ENCODE measurements around the gene CECR2.

CECR2 gene

DNA sequence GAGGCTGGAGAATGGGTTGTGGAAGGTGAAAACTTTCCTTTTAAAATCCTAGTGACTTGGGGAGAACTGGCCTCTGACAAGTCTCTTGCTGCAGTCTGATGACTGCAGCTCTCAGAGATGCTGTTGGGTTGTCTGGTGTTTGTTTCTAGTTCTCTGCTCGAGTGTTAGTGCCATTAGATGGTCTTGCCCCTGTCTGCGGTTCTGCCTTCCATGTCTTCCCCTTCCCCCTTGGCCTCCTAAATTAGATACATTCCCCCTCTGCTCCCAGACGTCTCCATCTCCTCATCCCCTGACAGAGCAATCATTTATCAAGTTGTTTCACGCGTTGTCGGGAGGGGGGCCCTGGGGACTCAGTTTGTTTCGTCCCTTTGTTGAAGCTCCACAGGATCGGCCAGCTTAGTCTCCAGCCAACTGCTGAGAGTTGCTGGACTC lies 67.7 kb downstream of the CECR2 start:
- H3K4me1 Mint-ChIP-seq (ENCODE audit: low read depth) = no peaks in the 10 kb centered on the region
- peaks cover 2% of the 10 kb centered on the region for H3K27me3 Mint-ChIP-seq
- H3K4me3 Mint-ChIP-seq = no peak overlapping the region
- H3K27ac Mint-ChIP-seq = no peak overlapping the region
- no peaks in the 10 kb centered on the region for H3K36me3 Mint-ChIP-seq
- H3K9me3 Mint-ChIP-seq (ENCODE audit: low read depth) = no peaks in the 10 kb centered on the region

DNA sequence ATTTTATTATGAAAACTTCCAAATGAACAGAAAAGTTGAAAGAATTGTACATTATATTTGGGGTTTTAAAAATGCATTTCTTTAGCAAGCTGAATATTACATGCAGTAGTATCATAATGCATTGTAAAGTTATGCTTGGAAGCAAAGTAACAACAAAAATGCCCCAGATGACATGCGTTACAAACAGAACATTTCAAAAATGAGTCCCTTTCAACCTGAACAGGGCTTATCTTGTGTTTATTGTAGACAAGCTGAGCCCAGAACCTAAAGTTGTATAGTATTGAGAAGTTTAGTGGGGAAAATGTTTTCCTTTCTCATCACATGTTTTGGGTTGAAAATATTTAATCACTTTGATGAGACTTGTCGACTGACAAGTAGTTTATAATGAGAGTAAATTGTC lies 68.8 kb downstream of the CECR2 start:
- Mint-ChIP-seq H3K4me1 (ENCODE audit: low read depth) (no peaks in the 10 kb centered on the region), H3K27me3 (peaks cover 2% of the 10 kb centered on the region), H3K9me3 (ENCODE audit: low read depth) (no peaks in the 10 kb centered on the region), H3K36me3 (no peaks in the 10 kb centered on the region), H3K27ac (no peak overlapping the region), H3K4me3 (no peak overlapping the region)

DNA sequence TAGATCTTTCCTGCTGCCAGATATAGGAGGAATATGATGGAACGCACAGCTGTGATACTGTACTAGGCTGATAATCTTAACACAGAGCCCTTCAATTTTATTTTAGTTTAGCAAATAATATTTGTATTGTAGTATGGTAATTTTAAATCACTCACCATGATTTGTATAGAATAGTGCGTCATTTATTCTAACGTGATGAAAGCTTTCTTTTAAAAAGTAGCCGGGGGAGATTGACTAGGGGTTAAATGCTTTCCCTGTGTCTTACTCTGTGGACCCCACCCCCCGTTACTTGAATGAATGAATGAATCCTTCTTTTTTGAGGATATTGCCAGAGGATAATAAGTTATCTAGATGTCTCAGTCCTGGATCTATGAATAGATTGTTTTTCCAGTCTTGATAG lies 72.1 kb downstream of the CECR2 start:
- H3K9me3 Mint-ChIP-seq (ENCODE audit: low read depth) = no peaks in the 10 kb centered on the region

DNA sequence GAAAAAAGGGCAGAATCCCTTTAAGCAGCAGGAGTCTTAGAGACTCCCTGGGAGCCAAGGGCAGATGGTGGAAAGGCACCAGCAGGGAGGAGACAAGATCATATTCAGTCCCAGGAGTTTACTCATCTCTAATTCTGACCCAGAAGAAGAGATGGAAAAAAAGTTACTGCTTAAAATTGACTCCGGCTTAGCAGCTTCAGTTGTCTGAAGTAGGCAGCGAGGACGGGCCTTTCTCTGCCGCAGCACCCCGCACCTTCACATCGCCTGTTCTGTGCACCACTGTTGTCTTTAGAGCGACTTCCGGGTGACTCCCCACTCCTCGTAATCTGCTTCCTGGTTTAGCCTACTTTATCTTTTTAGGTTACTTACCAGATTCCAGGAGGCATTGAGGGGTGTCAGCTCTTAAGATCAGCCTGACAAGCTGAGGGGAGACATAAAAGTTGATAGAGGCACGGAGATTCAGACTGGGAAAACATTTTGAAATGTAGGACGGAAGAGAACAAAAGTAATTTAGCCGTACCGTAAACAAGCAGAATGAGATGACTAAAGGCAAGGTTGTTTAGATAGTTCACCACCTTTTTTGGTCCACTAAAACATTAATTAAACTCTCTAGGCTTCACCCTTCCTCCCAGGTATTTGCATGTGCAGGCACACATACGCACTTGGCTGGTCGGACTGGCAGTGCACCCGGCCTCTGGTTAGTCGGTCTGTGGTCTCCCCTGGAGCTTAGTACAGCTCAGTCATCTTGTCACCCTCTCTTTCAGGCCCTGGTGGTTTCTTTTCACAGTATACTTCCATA lies 74.3 kb downstream of the CECR2 start:
- no peaks in the 10 kb centered on the region for H3K36me3 Mint-ChIP-seq
- no peak overlapping the region for H3K4me3 Mint-ChIP-seq
- peaks cover 1% of the 10 kb centered on the region for H3K27me3 Mint-ChIP-seq
- H3K9me3 Mint-ChIP-seq (ENCODE audit: low read depth) = no peaks in the 10 kb centered on the region
- H3K4me1 Mint-ChIP-seq (ENCODE audit: low read depth) = no peaks in the 10 kb centered on the region
- no peak overlapping the region for H3K27ac Mint-ChIP-seq

More for the DNA sequence above, 72.1 kb downstream of the CECR2 start:
- Mint-ChIP-seq H3K4me1 (ENCODE audit: low read depth) (no peaks in the 10 kb centered on the region), H3K4me3 (no peak overlapping the region), H3K27ac (no peak overlapping the region), H3K36me3 (no peaks in the 10 kb centered on the region), H3K27me3 (peaks cover 4% of the 10 kb centered on the region)

DNA sequence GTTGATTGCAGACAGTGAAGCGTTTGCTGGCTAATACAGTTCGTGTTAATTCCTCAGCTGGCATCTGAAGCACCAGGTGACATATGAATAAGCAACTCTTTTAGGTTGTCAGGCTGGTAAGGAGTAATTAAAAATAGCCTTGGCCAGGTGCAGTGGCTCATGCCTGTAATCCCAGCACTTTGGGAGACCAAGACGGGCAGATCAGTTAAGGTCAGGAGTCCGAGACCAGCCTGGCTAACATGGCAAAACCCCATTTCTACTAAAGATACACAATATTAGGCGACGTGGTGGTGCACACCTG lies 74.9 kb downstream of the CECR2 start:
- no peaks in the 10 kb centered on the region for H3K9me3 Mint-ChIP-seq (ENCODE audit: low read depth)
- H3K27ac Mint-ChIP-seq = no peak overlapping the region

DNA sequence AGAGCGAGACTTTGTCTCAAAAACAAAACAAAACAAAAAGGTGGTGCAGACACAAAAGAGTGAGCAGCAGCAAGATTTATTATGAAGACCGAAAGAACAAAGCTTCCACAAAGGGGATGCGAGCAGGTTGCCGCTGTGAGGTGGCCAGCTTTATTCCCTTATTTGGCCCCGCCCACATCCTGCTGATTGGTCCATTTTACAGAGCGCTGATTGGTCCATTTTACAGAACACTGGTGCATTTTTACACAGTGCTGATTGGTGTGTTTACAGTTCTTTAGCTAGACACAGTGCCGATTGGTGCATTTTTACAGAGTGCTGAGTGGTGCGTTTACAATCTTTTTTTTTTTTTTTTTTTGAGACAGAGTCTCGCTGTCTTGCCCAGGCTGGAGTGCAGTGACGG lies 77.4 kb downstream of the CECR2 start:
- Mint-ChIP-seq H3K4me1 (ENCODE audit: low read depth) (no peaks in the 10 kb centered on the region), H3K27ac (no peak overlapping the region), H3K27me3 (peaks cover 1% of the 10 kb centered on the region), H3K4me3 (no peak overlapping the region), H3K36me3 (no peaks in the 10 kb centered on the region), H3K9me3 (ENCODE audit: low read depth) (no peaks in the 10 kb centered on the region)

More for the DNA sequence above, 74.9 kb downstream of the CECR2 start:
- peaks cover 1% of the 10 kb centered on the region for H3K27me3 Mint-ChIP-seq
- no peak overlapping the region for H3K4me3 Mint-ChIP-seq
- H3K36me3 Mint-ChIP-seq = no peaks in the 10 kb centered on the region
- no peaks in the 10 kb centered on the region for H3K4me1 Mint-ChIP-seq (ENCODE audit: low read depth)

DNA sequence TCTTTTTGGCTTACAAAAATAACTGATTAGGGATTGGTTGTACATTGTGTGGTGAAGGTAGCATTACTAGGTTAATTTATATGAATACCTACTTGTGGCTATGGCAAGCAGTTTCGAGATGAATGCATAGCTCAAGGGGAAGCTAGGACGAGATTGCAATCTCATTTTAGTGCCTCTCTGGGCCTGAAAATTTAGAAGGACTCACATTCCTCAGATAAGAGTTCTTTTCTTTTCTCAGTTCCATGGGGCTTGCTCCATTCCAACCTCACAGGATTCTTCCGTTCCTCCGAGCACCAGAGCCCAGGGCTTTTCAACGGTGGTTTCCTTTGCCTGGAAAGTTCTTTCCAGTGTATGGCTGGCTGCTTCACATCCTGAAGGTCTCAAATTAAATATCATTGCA lies 82.1 kb downstream of the CECR2 start:
- Mint-ChIP-seq H3K27me3 (no peaks in the 10 kb centered on the region), H3K4me1 (ENCODE audit: low read depth) (no peaks in the 10 kb centered on the region), H3K4me3 (no peak overlapping the region), H3K27ac (no peak overlapping the region), H3K9me3 (ENCODE audit: low read depth) (peaks cover 4% of the 10 kb centered on the region), H3K36me3 (no peaks in the 10 kb centered on the region)

DNA sequence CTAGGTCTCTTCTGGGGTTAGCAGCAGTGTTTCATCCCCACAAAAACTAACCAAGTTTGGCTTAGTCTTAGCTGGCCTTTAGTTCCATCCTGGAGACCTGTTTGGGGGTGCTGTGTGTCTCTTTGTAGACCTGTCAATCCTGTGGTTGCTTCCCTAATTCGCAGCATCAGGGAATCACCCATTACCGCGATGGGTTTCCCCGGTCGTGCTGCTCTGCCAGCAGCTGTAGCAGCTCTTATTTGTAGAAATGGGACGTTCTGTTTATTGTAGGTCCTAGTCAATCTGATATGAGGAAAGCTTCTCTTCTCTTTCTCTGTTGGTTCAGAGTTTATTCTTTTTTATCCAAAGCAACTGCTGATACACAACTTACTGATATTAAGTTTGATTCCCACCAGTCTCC lies 91.6 kb downstream of the CECR2 start:
- no peak overlapping the region for H3K27ac Mint-ChIP-seq
- peaks cover 2% of the 10 kb centered on the region for H3K27me3 Mint-ChIP-seq
- no peak overlapping the region for H3K4me3 Mint-ChIP-seq
- H3K9me3 Mint-ChIP-seq (ENCODE audit: low read depth) = no peaks in the 10 kb centered on the region
- no peaks in the 10 kb centered on the region for H3K36me3 Mint-ChIP-seq
- no peaks in the 10 kb centered on the region for H3K4me1 Mint-ChIP-seq (ENCODE audit: low read depth)

DNA sequence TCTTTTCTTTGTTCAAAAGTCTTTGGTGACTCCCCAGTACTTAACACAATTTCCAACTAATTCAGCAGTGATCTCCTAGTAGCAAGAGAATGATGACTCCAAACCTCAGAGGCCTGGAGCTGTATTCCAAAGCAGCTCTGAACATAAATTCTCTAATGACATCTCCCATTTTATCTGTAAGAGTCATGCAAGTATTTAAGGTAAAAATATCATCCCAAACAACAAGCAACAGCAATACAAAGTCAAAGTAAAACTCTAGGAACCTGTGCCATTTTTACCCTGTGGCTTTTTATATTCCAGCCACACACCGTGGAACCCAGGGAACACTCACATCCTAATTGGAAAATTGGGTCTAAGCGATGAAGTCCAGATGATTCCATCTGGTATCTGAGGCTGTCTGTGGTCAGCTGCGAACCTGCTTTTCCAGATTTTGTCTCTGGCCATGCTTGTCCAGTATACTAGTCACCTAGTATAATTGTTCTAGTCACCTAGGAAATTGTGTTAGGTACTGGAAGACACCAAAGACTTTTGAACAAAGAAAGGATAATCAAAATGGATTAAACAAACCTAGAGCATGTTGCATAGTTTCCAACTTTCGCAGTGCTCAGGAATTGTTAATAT lies 101.7 kb downstream of the CECR2 start:
- Mint-ChIP-seq H3K27me3 (peaks cover 10% of the 10 kb centered on the region), H3K9me3 (ENCODE audit: low read depth) (no peaks in the 10 kb centered on the region), H3K36me3 (no peaks in the 10 kb centered on the region), H3K4me3 (no peak overlapping the region), H3K27ac (no peak overlapping the region), H3K4me1 (ENCODE audit: low read depth) (no peaks in the 10 kb centered on the region)

DNA sequence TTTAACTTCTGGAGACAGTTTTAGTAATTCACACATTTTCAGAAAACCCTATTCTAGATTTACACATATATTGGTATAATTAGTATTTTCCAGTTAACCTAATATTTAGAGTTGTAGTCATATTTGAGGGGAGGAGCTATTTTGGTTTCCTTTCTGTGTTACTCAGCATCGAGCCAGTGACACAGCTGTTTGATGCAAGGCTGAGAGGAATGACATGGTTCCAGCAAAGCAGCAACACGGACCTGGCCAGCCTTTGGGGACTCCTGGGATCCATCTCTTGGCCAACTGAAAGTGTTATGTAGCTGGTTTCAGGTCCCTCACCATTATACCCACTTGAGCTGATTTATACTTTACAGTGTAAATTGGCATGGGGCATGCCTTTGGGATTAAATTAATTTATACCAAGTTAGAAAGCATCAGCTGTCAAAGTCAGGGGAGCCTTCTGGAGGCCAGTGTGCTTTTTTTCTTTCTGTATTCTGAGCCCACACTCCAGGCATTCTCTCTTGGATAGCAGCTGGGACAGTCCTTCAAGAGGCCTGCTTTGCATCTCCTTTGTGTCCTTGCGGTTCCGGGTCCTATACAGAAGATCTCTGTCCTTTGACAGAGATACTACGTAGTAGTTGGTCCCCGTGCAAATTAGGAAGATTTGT lies 102.8 kb downstream of the CECR2 start:
- Mint-ChIP-seq H3K9me3 (ENCODE audit: low read depth) (no peaks in the 10 kb centered on the region), H3K36me3 (no peaks in the 10 kb centered on the region), H3K27ac (no peak overlapping the region), H3K4me1 (ENCODE audit: low read depth) (no peaks in the 10 kb centered on the region), H3K4me3 (no peak overlapping the region), H3K27me3 (peaks cover 9% of the 10 kb centered on the region)

DNA sequence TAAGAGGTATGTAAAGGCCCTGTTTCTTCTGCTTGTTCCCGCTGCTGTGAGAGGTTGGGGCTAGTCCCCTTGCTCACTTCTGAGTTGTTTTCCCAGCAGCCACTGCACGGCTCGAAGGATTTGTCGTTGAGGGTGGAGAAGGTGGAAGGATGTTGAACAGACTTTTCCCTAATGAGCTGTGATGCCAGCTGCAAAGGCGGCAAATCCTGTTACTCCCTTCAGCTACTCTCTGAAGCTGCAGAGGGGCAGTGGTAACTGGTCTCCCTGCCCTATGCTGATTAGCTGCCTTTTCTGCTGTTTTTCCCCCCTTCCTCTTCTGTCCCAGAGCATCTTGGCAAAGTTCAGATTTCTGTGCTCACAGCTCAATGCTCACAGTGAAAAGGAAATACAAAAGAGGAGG lies 103.7 kb downstream of the CECR2 start:
- Mint-ChIP-seq H3K36me3 (no peaks in the 10 kb centered on the region), H3K27me3 (peaks cover 9% of the 10 kb centered on the region), H3K27ac (no peak overlapping the region), H3K4me3 (no peak overlapping the region), H3K9me3 (ENCODE audit: low read depth) (no peaks in the 10 kb centered on the region), H3K4me1 (ENCODE audit: low read depth) (no peaks in the 10 kb centered on the region)

DNA sequence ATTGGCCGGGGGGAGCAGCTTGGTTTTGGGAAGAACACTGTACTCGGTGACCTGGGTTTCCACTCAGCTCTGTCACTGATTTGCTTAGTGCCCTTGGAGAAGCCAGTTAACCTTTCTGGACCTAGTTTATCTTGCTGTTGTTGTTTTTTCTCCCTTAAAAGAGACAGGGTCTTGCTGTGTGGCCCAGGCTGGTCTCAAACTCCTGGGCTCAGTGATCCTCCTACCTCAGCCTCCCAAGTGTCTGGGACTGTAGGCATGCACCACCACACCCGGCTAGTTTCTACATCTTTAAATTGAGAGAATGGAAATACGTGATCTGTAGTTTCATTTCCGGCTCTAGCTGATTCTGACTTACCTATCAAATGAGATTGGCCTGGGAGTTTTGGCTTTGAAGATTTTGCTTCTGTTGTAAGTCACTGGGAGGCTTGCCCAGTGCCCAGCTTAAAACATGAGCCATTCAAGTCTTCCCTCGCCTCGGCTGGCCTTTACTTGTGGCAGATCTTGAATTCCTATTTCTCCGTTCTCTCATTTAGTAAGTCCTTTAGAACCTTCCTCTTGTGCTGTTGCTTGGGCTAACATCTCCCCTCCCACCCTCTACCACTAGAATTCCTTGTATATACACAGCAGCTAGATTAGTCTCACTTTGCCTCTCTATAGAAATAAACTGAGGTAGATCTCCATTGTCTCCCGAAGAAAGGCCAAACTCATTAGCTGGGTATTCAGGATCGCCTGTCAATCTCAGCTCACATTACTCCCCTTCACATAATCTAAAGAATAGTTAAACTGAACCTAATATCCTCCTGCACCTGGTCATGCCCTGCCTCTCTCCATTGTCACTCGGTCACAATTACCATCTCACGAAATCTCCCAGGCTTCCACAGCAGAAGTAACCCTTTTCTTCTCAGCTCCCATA lies 106.3 kb downstream of the CECR2 start:
- H3K4me1 Mint-ChIP-seq (ENCODE audit: low read depth) = no peaks in the 10 kb centered on the region
- H3K9me3 Mint-ChIP-seq (ENCODE audit: low read depth) = no peaks in the 10 kb centered on the region
- no peak overlapping the region for H3K27ac Mint-ChIP-seq
- H3K27me3 Mint-ChIP-seq = peaks cover 15% of the 10 kb centered on the region
- H3K4me3 Mint-ChIP-seq = no peak overlapping the region
- H3K36me3 Mint-ChIP-seq = no peaks in the 10 kb centered on the region

DNA sequence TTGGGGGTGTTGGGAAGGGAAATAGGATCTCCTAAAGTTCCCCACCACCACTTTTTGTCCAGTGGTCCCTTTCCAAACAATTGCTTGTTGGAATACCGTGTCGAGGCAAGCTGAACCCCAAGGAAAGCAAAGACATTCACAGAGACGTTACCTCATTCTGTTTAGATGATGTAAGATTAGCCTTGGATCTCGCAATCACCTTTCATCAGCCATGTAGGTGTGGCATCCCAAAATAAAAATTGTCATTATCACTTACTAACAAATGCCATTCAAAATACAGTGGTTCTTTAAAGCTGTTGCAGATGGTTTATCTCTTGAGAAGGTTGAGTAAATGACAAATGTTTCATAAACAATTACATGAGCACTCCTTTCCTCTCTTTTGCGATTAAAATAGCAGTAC lies 107.6 kb downstream of the CECR2 start:
- H3K4me3 Mint-ChIP-seq = no peak overlapping the region
- H3K27me3 Mint-ChIP-seq = peaks cover 12% of the 10 kb centered on the region
- H3K27ac Mint-ChIP-seq = no peak overlapping the region
- H3K9me3 Mint-ChIP-seq (ENCODE audit: low read depth) = no peaks in the 10 kb centered on the region
- no peaks in the 10 kb centered on the region for H3K36me3 Mint-ChIP-seq
- H3K4me1 Mint-ChIP-seq (ENCODE audit: low read depth) = no peaks in the 10 kb centered on the region

DNA sequence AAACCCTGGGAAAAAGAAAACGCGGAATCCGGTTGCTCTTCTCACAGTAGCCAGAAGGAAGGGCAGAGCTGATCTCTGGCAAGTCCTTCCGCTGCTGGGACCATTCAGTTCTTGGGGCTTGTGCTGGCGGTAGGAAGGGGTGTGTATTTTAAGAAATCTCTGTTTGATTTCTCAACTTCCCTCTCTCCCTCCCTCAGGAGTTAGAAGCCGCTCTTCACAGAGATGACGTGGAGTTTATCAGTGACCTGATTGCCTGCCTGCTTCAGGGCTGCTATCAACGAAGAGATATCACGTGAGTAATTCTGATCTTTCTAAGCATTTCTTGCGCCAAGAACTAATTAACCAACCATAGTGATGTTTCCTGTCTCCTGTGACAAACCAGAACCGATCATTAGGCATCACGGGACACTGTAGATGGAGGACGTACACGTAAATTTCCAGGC lies 108.2 kb downstream of the CECR2 start:
- H3K27me3 Mint-ChIP-seq = peaks cover 12% of the 10 kb centered on the region
- no peaks in the 10 kb centered on the region for H3K36me3 Mint-ChIP-seq
- no peak overlapping the region for H3K4me3 Mint-ChIP-seq
- no peaks in the 10 kb centered on the region for H3K9me3 Mint-ChIP-seq (ENCODE audit: low read depth)
- no peak overlapping the region for H3K27ac Mint-ChIP-seq
- H3K4me1 Mint-ChIP-seq (ENCODE audit: low read depth) = no peaks in the 10 kb centered on the region

DNA sequence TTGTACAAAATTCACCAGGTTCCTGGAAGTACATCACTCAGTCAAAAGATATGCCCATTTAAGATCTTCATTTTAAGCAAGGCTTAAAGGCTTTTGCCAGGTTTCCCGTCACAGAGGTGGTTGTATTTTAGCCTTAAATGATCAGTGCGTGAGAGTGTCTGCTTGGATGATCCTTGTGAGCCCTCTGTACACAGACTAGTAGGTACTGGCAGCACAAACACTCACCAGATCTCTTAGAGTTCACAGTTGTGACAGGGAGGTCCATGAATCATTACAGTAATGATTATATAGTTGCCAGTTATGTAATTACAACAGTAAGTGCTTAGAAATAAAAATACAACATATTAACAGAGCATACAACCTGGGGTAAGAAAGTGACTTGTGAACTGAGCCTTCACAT lies 109.9 kb downstream of the CECR2 start:
- H3K9me3 Mint-ChIP-seq (ENCODE audit: low read depth) = no peaks in the 10 kb centered on the region
- H3K4me3 Mint-ChIP-seq = no peak overlapping the region
- H3K36me3 Mint-ChIP-seq = no peaks in the 10 kb centered on the region
- H3K27me3 Mint-ChIP-seq = peaks cover 12% of the 10 kb centered on the region
- no peak overlapping the region for H3K27ac Mint-ChIP-seq
- H3K4me1 Mint-ChIP-seq (ENCODE audit: low read depth) = no peaks in the 10 kb centered on the region
